ENCODE data around the gene RGS3. TPM values are rescaled to one million over a fixed set of nuclear protein-coding genes. Genes with fewer than 3 reads are reported as not detected.

RGS3 gene
- total and polyA plus RNA-seq, 10 of the 15 experiments (the other 5 are each of a cell fraction or from before 2014, with no cell fraction given): 2.9 to 138 (median 28.8) TPM

- TF ChIP-seq KAT2A (conservative IDR thresholded peaks at IDR 0.05; ENCODE audit: control insufficient read depth, low read depth, low read length) (no peak), REST (IDR thresholded peaks at IDR 0.05; ENCODE audit: low read depth, low read length) (no peak), ATF3 (IDR thresholded peaks at IDR 0.05; ENCODE audit: borderline replicate concordance, extremely low read depth, low read depth, low read length) (no peak)
Measured at GRCh38 chr9:113573959-113574352, 110.4 kb downstream of the RGS3 start (continued).

DNA sequence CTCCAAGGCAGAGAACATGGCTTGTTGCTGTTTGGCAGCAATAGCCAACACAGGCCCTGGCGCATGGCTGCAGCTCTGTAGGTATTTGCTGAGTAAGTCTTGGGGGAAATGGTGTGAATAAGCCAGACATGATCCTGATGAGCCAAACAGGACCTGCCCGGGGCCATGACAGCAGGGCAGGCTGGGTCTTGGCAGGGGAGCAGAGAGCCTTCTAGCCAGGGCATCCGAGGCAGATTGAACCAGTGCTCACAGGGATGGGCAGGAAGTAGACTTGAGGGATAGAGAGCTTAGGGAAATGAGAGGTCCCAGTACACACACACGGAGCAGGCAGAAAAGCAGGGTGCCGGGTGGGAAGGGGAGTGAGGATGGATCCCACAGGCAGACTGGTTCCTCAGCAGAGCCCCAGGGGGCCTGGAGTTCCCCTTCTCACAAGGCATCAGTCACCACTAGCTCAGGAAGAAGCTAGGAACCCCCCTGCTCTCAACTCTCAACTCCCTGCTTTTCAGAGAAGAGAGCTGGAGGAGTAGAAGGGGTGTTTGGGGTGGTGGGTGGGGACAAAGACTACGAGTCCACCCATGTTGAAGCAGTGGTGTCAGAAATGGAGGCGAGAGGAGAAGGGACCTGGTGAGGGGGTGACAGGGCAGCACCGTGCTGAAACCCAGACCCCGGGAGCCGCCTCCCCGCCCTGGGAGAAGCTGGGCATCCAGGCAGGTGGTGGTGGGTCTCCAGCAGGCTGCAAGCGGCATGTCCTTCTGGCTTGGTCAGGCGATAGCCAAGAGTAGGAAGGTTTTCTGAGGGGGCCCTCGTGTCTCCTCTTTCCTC lies 111.1 kb downstream of the RGS3 start:
- no peak overlapping the region for H3K4me3 ChIP-seq
- no peak overlapping the region for H3K9ac ChIP-seq (ENCODE audit: control insufficient read depth, insufficient read depth, low read length)
- ATAC-seq (peak; percentile 7), DNase-seq (ENCODE audit: low read depth, low spot score) (no peak), FAIRE-seq (no peak)
- POLR2A ChIA-PET: interaction anchor here (1.0 to 11.8 kb wide), 3 partner anchors 10 to 54 kb away, joined by 3 to 233 read pairs (median 62); no protein-coding TSS in a partner anchor
- CTCF ChIA-PET: interaction anchor here (0.9 to 3.7 kb wide), 10 partner anchors 10 to 129 kb away, joined by 3 to 18 read pairs (median 6); no protein-coding TSS in a partner anchor
- BruUV-seq (replicated peaks): no TSS peak
- peak overlapping the region; percentile 23 for H3K4me2 ChIP-seq (ENCODE audit: control insufficient read depth, insufficient read depth)
- intact Hi-C loops (cut with micrococcal nuclease; ENCODE audit: unreplicated experiment) (loop anchor here (5.0 kb wide), 1 partner anchor 297 kb away; the partner anchor contains the start of genes CDC26 and PRPF4), in situ Hi-C loops (cut with MboI) (no loop called here)
- peaks cover 0 to 2% of the 10 kb centered on the region in 2 experiments; a peak in 3 of 4 replicates for H3K36me3 ChIP-seq (ENCODE audit: control insufficient read depth in 2 of 2, insufficient read depth in 2 of 2, low read length in 1 of 2)
- peaks cover 58% of the 10 kb centered on the region for H3K4me1 ChIP-seq (ENCODE audit: control insufficient read depth, insufficient read depth, low read length)
- SMC1A ChIA-PET (ENCODE audit: uncharacterized antibody, unreplicated experiment): interaction anchor here (1.0 to 5.3 kb wide), 9 partner anchors 9 to 127 kb away, joined by 3 to 37 read pairs (median 3); no protein-coding TSS in a partner anchor
- no peaks in the 10 kb centered on the region for H3K27me3 ChIP-seq (replicated peaks in 1 of 2; ENCODE audit: control insufficient read depth in 2 of 2, insufficient read depth in 2 of 2, low read length in 1 of 2)
- RAD21 ChIA-PET (ENCODE audit: unreplicated experiment): interaction anchor here (0.8 to 15.8 kb wide), 4 partner anchors 9 to 80 kb away, joined by 3 to 481 read pairs (median 8); no protein-coding TSS in a partner anchor
- no peaks in the 10 kb centered on the region for H3K9me3 ChIP-seq (replicated peaks; ENCODE audit: control insufficient read depth, insufficient read depth, low read length)
- no peaks in the 10 kb centered on the region for H4K20me1 ChIP-seq (ENCODE audit: control insufficient read depth, insufficient read depth)
- peaks cover 18% of the 10 kb centered on the region for H3K79me2 ChIP-seq (ENCODE audit: control insufficient read depth, insufficient read depth, low read length)
- H2AFZ ChIP-seq (ENCODE audit: control insufficient read depth, low read depth, low read length): no peak overlapping the region
- 79% methylated on average over 14 of the region's 14 CpGs for WGBS (ENCODE audit: insufficient coverage, insufficient replicate concordance, low lambda C conversion rate, missing lambda C conversion rate)
- H3K27ac ChIP-seq (ENCODE audit: control insufficient read depth, insufficient read depth): peak overlapping the region; percentile 73
- TF ChIP-seq EED (IDR thresholded peaks at IDR 0.05; ENCODE audit: low read depth) (0 out of 2 replicates have a peak, but pooled peaks have one; percentile 18), GATAD2B (conservative IDR thresholded peaks at IDR 0.05; ENCODE audit: low read depth) (0 out of 2 replicates have a peak, but pooled peaks have one; percentile 30), RELA (IDR thresholded peaks at IDR 0.05; ENCODE audit: borderline replicate concordance, partially characterized antibody) (peak; percentile 20)
- TF ChIP-seq, protein P1, sequence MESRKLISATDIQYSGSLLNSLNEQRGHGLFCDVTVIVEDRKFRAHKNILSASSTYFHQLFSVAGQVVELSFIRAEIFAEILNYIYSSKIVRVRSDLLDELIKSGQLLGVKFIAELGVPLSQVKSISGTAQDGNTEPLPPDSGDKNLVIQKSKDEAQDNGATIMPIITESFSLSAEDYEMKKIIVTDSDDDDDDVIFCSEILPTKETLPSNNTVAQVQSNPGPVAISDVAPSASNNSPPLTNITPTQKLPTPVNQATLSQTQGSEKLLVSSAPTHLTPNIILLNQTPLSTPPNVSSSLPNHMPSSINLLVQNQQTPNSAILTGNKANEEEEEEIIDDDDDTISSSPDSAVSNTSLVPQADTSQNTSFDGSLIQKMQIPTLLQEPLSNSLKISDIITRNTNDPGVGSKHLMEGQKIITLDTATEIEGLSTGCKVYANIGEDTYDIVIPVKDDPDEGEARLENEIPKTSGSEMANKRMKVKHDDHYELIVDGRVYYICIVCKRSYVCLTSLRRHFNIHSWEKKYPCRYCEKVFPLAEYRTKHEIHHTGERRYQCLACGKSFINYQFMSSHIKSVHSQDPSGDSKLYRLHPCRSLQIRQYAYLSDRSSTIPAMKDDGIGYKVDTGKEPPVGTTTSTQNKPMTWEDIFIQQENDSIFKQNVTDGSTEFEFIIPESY (IDR thresholded peaks at IDR 0.05): no peak
- TF ChIP-seq, protein P2, sequence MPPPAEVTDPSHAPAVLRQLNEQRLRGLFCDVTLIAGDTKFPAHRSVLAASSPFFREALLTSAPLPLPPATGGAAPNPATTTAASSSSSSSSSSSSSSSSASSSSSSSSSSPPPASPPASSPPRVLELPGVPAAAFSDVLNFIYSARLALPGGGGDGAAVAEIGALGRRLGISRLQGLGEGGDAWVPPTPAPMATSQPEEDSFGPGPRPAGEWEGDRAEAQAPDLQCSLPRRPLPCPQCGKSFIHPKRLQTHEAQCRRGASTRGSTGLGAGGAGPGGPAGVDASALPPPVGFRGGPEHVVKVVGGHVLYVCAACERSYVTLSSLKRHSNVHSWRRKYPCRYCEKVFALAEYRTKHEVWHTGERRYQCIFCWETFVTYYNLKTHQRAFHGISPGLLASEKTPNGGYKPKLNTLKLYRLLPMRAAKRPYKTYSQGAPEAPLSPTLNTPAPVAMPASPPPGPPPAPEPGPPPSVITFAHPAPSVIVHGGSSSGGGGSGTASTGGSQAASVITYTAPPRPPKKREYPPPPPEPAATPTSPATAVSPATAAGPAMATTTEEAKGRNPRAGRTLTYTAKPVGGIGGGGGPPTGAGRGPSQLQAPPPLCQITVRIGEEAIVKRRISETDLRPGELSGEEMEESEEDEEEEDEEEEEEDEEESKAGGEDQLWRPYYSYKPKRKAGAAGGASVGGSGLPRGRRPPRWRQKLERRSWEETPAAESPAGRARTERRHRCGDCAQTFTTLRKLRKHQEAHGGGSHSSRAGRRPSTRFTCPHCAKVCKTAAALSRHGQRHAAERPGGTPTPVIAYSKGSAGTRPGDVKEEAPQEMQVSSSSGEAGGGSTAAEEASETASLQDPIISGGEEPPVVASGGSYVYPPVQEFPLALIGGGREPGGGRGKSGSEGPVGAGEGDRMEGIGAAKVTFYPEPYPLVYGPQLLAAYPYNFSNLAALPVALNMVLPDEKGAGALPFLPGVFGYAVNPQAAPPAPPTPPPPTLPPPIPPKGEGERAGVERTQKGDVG (CRISPR knock-in tag; IDR thresholded peaks at IDR 0.05): 0 out of 2 replicates have a peak, but pooled peaks have one; percentile 27

Data from GM12878 (cell line).